GM19452 (cell line): ENCODE data around the gene PTPRU.

ENCODE experiments used
- ATAC-seq: cut with Tn5 transposase; IDR thresholded peaks from one replicate; pipeline ENCODE4 v1.9.1; 2021; ENCODE audit not compliant: unreplicated experiment

PTPRU gene

DNA sequence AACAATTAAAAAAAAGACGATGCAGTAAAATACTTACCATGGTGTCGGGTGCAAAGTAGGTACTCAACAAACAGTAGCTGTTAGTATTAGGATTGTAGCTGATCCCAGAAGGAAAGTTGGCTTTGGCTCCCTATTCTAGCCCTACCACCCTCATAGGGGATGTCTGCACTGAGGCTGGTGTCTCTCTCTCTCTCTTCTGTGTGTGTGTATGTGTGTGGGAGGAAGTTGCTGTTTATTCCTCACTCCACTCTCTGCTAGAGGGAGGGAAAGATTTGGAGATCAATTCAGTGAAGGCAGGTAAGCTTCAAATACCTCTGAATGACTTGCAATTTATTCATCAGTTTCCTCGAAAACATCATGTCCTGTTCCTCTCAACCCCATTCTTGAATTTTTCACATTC lies 124.4 kb downstream of the PTPRU start:
- ATAC-seq = no peak

DNA sequence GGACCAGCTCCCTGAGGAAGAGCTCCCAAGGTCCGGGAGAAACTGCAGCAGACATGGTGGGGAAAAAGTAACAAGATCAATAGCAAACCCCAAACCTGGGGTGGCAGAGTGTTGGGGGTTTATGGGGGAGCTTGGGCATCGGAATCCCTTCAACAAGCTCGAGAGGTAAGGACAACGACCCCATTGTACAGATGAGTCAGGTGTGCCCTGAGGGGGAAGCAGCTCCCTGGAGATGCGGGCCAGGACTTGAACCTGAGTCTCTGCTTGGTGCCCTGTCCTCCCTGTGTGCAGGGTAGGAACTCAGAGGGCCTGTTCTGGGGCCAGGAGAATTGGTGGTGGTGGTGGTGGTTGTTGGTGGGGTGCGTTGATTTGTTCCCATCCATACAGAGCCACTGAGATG lies 125.4 kb downstream of the PTPRU start:
- ATAC-seq = no peak

DNA sequence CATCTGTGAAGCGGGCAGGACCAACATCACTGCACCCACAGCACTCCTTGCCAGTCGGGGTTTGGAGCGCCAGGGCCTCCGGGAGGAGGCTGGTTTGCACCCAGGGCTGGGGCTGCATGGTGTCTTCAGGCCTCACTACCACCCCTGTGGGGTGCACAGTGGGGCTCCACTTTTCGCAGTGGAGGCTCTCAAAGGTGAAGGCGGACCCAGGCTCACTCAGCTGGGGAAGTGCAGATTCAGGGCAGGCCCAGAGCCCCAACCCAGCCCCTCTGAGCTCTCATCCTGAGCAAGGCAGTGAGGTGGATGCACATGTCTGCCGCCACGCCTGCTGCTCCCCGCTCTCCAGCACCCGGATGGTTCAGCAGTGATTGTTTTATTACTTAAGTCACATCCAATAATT lies 125.8 kb downstream of the PTPRU start:
- ATAC-seq = no peak

DNA sequence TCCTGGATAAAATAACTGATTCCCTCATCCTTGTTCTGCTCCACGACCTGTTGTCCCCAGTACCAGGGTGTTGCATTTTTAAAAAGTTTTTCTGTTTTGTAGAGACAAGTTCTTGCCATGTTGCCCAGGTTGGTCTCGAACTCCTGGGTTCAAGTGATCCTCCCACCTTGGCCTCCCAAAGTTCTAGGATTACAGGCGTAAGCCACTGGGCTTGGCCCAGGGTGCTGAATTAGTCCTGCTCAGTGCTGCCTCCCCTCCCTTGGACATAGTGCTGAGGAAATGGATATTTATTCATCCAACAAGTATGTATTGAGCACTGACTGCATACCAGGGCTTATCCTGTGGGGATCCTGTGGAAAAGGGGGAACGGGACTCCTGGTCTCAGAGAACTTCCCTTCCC lies 126.4 kb downstream of the PTPRU start:
- ATAC-seq = no peak

DNA sequence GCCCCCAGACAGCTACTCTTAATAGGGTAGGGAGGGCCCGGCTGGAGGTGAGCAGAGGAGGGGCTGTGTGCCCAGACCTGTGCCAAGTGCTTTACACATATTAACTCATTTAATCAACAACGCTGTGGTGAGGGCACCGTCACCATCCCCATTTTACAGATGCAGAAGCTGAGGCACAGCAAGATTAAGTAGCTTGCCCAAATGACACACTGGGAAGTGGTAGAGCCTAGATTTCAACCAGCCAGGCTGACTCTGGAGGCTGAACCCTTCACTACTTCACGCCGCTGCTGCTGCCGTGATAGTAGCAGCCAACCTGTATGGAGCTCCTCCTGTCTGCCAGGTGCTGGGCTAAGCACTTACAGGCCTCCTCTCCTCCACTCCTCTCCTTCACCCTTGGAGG lies 127.2 kb downstream of the PTPRU start:
- no peak for ATAC-seq

DNA sequence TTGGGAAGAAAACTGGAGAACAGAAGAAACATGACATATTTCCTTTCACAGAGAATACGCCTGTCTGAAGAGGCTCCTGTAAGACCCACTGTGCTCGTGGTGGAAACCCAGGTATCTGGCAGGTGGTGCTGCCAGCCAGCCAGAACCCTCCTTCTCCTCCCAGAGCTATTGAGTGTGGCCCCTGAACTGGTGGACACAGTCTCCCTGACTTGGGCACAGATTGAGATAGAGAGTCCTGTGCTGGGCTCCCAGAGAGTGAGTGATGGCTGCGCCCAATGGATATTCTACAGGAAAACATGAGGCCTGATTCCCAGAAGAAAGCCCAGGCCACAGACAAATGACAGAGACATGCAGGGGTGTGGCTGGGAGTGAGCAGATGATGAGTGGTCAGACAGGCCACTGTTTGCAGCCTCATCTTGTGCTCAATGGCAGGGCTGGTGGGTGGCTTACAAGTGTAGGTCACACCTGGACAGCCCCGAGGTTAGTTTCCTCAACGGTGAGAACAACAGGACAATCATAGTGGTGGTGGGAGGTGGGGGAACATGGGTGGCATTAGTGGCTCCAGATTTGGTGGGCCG lies 127.9 kb downstream of the PTPRU start:
- no peak for ATAC-seq

DNA sequence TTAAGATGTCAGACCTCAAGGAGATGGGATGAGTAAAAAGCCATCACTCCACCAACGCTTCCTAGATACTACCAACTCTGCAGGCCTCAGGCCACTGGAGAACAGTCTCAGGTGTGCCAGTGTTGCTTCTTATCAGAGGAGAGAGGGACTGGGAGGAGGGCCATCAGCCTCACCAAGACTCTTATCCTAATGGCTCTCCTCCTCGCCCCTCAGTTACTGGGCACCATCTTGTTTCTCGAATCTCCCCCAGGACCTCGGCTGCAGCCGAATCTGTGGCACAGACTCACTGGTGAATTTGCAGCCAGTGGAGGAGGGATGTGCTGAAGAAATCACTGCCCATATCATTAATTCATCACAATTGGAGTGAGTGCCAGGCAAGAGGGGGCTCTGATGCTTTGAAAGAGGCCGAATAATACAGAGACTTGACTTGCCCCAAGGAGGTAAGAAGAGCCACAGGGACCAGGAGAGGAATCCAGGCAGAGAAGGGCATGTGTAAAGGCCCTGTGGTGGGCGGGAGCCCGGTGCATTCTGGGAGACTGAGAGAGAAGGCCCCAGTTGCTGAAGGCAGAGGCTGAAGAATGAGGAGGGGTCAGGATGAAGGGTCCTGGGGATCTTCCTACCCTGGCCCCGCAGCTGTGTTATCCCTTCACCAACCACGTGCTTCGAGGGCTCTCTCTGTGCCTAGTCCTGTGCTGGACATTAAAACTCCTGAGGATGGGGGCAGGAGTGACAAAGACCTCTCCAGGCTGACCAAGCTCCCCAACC lies 129.8 kb downstream of the PTPRU start:
- ATAC-seq = no peak

DNA sequence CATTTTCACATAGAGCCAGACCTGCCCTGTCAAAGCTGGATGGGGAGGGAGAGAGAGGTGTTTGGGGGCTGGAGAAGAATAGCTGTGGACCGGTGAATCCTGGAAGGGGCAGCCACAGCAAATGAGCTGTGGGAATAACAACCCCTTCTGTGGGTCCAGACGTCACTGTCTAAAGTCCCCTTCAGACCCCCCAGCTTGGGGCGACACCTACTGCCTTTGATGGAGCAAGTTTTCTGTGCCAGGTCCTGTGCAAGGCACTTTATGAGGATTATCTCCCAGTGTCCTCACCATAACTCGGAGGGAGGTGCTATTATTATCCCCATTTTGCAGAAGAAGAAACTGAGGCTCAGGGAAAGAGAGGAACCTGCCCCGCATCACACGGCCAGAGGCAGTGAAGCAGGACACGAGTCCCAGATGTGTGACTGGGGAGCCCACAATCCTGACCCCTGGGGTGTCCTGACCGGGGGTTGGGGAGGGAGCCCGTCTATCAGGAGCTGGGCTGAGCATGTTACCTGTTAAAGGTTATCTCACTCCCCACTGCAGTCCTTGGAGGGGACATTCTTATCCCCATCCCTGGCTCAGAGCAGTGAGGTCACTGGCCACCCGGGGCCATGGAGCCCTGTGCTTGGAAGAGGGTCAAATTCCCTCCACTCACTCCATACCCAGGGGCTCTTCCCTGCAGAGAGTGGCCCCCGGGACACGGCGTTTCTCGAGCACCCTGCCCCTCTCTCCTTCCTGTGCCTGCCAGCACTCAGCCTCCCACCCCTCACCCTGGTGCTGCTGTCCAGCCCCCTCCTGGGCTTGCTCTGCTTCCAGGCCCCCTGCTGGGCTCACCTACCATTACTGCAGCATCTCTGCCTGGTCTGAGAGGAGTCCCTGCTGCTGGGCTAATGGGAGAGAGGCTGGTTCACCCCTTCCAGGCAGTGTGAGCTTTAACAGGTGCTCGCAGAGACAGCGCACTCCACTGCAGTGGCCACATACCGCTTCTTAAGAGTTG lies 132.9 kb downstream of the PTPRU start:
- no peak for ATAC-seq

DNA sequence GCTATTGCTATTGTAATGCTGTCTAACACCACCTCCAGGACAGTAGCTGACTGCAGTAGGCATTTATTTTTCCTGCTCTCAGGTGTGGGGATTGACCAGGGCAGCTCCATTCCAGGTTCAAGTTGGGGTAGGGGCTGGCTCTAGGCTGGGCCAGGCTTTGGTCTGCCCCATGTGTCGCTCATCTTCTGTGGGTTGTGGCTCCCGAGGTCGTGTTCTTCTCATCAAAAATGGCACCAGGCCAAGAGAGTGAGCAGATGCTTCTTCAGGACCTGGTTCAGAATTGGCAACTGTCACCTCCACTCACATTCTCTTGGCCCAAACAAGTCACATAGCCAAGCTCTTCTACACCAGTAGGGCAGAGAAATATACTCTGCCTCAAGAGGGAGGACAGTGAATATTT lies 133.7 kb downstream of the PTPRU start:
- ATAC-seq = no peak

DNA sequence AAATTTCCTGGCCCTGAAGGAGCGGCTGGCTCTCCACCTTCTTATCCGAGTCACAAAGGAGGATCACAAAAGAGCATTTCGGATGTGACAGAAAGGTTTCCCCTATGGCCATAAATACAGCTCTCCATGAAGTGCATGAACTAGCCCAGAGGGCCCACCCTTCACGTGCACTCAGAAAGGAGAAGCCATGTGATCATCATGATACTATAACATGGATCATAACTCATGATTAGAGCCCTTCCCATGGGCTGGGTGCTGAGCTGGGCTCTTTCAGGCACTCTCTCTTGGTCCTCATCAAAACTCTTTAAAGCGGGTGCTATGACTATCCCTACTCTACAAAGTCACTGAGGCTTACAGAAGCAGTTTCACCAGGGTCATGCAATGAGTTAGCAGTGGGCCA lies 135.0 kb downstream of the PTPRU start:
- no peak for ATAC-seq

DNA sequence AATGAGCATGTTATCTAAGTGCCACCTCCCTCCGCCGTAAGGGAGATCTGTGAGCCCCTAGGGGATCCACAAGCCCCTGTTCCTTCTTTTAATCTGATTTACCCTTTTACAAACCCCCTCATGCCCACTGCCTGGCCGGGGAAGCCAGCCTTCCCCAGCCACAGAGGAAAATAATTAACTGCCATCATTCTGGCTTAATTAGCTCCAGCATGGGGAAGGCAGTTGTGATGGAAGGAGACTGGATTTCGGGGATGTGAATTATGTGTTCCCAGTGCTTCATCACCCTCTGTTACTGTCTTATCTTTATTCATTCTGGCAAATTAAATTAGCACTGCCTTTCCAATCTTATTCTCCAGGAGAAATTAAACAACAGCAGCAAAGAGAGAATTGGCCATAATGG lies 135.8 kb downstream of the PTPRU start:
- ATAC-seq = no peak
